Measurements from ENCODE around the gene FURIN. TPM values are rescaled to one million over a fixed set of nuclear protein-coding genes. Genes with fewer than 3 reads are reported as not detected.
A peak's percentile ranks its signal among the peaks of the same experiment; 100 is the strongest.

FURIN gene
- total RNA-seq, 1 experiment from 2014 or later, result 35.1 TPM

- Histone ChIP-seq H2BK120ac (ENCODE audit: low read depth, low read length, poor library complexity, severe bottlenecking) (no peak overlapping the region), H2AFZ (ENCODE audit: low read length) (no peak overlapping the region), H3T11ph (ENCODE audit: low read length) (no peak overlapping the region), H3K23ac (ENCODE audit: insufficient read length, low read depth, low read length) (no peak overlapping the region), H3K9me3 (ENCODE audit: control insufficient read depth, low read depth, low read length) (no peaks in the 10 kb centered on the region), H3K9ac (ENCODE audit: extremely low read depth, insufficient read length, low read length) (peak overlapping the region; percentile 46), H3K14ac (ENCODE audit: insufficient read depth, low read length) (no peak overlapping the region), H4K20me1 (ENCODE audit: control insufficient read depth, insufficient read depth, insufficient read length) (no peaks in the 10 kb centered on the region), H3K79me2 (ENCODE audit: insufficient read depth, low read length) (no peaks in the 10 kb centered on the region), H2AK5ac (ENCODE audit: insufficient read length, low read length) (no peak overlapping the region), H3K4me1 (ENCODE audit: insufficient read depth, low read length) (peaks cover 3% of the 10 kb centered on the region; the same call in 1 of the 2 replicates), H3K18ac (ENCODE audit: insufficient read length, low read depth, low read length) (no peak overlapping the region), H3K4ac (ENCODE audit: low read depth, low read length) (no peak overlapping the region), H3K27ac (ENCODE audit: insufficient read length, low read depth, low read length) (no peak overlapping the region), H4K8ac (replicated peaks; ENCODE audit: insufficient read length, low read depth, low read length) (no peak overlapping the region), H2BK15ac (ENCODE audit: low read depth, low read length) (no peak overlapping the region), H4K5ac (ENCODE audit: insufficient read length, low read depth, low read length) (no peak overlapping the region), H3K23me2 (ENCODE audit: insufficient read length, low read depth, low read length, poor library complexity, severe bottlenecking) (peaks cover 8% of the 10 kb centered on the region), H2BK12ac (ENCODE audit: insufficient read length, low read depth, low read length) (no peak overlapping the region), H2BK20ac (ENCODE audit: low read depth, low read length, poor library complexity, severe bottlenecking) (no peak overlapping the region), H3K27me3 (ENCODE audit: insufficient read depth, low read length) (no peaks in the 10 kb centered on the region; the same call in 1 of the 2 replicates), H2BK5ac (ENCODE audit: insufficient read length, low read length) (no peak overlapping the region), H4K91ac (ENCODE audit: insufficient read length, low read depth, low read length) (no peak overlapping the region), H3K79me1 (ENCODE audit: insufficient read depth, low read depth, low read length, poor library complexity, severe bottlenecking) (no peaks in the 10 kb centered on the region), H3K56ac (ENCODE audit: insufficient read length, low read depth, low read length) (no peak overlapping the region), H3K4me2 (ENCODE audit: insufficient read depth, insufficient read length, low read length) (peak overlapping the region; percentile 56)
- TF ChIP-seq, protein P1, sequence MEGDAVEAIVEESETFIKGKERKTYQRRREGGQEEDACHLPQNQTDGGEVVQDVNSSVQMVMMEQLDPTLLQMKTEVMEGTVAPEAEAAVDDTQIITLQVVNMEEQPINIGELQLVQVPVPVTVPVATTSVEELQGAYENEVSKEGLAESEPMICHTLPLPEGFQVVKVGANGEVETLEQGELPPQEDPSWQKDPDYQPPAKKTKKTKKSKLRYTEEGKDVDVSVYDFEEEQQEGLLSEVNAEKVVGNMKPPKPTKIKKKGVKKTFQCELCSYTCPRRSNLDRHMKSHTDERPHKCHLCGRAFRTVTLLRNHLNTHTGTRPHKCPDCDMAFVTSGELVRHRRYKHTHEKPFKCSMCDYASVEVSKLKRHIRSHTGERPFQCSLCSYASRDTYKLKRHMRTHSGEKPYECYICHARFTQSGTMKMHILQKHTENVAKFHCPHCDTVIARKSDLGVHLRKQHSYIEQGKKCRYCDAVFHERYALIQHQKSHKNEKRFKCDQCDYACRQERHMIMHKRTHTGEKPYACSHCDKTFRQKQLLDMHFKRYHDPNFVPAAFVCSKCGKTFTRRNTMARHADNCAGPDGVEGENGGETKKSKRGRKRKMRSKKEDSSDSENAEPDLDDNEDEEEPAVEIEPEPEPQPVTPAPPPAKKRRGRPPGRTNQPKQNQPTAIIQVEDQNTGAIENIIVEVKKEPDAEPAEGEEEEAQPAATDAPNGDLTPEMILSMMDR (conservative IDR thresholded peaks at IDR 0.05), result peak; percentile 74
- peak; percentile 77 for DNase-seq
- H3K4me3 Mint-ChIP-seq, result peak overlapping the region; percentile 70 to 87
- H3K9me3 Mint-ChIP-seq, result no peaks in the 10 kb centered on the region
- peaks cover 9 to 22% (median 12%) of the 10 kb centered on the region in 3 experiments for H3K36me3 Mint-ChIP-seq (ENCODE audit: insufficient read depth in 1 of 3, low read depth in 3 of 3)
- peaks cover 29% of the 10 kb centered on the region for H3K27me3 Mint-ChIP-seq (ENCODE audit: low read depth)
- WGBS (ENCODE audit: extremely low coverage, insufficient read length, low lambda C conversion rate), result no CpG with 5 or more reads among the region's 71 CpGs
- H3K27ac Mint-ChIP-seq, result no peak overlapping the region
- peaks cover 19% of the 10 kb centered on the region in 2 experiments for H3K4me1 Mint-ChIP-seq
These were observed 33.9 kb downstream of the FURIN start for GRCh38 chr15:90902040-90902839.
